ENCODE data around the gene NOTCH4. TPM values are rescaled to one million over a fixed set of nuclear protein-coding genes. Genes with fewer than 3 reads are reported as not detected.

The NOTCH4 gene
- total RNA-seq, 1 donor from 2014 or later, result 4.7 TPM

DNA sequence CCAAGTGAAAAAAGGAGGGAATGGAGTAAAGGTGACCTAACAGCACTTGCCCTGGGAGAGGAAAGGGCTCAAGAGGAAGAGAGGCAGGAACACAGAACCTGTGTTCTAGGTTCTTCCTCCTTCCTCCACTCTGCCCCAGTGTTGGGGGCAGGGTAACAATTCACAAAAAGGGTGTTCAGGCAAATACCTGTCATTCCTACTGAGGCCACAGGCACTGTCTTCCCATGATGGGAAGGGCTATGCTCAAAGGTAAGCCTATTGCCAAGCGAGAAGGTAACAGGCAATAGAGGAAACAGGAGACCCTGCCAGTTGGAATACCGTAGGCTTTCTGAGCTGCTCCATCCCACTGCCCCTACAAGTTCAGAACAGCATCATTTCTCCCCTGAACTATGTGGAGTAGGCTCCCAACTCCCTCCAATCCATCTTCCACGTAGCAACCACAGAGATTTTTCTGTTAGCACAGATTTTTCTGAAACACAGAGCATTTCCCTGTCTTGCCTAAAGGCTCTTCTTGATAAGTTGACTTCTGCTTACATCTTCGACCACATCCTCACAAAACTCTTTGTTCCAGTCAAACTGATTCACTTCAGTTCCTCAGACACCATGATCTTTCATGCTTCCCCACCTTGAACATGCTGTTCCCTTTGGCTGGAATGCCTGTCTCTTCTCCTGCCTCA lies 50.7 kb downstream of the NOTCH4 start:
- H3K4me1 Mint-ChIP-seq (ENCODE audit: low read depth), result peaks cover 47% of the 10 kb centered on the region
- H3K9me3 Mint-ChIP-seq (ENCODE audit: low read depth), result no peaks in the 10 kb centered on the region
- DNase-seq (ENCODE audit: low spot score, unreplicated experiment), result no peak
- peak overlapping the region; percentile 73 for H3K27ac Mint-ChIP-seq
- H3K27me3 Mint-ChIP-seq, result no peaks in the 10 kb centered on the region
- TF ChIP-seq, protein P1, sequence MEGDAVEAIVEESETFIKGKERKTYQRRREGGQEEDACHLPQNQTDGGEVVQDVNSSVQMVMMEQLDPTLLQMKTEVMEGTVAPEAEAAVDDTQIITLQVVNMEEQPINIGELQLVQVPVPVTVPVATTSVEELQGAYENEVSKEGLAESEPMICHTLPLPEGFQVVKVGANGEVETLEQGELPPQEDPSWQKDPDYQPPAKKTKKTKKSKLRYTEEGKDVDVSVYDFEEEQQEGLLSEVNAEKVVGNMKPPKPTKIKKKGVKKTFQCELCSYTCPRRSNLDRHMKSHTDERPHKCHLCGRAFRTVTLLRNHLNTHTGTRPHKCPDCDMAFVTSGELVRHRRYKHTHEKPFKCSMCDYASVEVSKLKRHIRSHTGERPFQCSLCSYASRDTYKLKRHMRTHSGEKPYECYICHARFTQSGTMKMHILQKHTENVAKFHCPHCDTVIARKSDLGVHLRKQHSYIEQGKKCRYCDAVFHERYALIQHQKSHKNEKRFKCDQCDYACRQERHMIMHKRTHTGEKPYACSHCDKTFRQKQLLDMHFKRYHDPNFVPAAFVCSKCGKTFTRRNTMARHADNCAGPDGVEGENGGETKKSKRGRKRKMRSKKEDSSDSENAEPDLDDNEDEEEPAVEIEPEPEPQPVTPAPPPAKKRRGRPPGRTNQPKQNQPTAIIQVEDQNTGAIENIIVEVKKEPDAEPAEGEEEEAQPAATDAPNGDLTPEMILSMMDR (IDR thresholded peaks at IDR 0.05; ENCODE audit: unreplicated experiment), result no peak
- H3K36me3 Mint-ChIP-seq (ENCODE audit: insufficient read depth), result peaks cover 26% of the 10 kb centered on the region
- no peak overlapping the region for H3K4me3 Mint-ChIP-seq (ENCODE audit: low read depth)

DNA sequence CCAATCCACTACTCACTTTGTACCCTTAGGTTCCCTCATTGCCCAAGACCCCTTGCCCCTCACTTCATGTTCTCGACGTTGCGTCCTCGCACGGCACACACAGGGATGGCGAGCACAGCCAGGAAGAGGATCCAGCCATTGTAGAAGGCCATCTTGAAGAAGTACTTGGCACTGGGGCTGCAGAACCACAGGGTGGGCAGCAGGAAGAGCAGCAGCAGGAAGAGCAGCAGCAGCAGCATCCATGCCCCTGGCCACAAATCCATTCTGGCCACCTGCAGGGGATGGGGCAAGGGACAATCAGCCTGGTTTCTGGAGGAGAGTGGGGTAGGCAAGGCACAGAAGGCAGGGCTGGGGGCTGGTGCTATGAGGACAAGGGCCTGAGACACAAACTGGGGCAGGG lies 52.6 kb downstream of the NOTCH4 start:
- no peaks in the 10 kb centered on the region for H3K9me3 Mint-ChIP-seq (ENCODE audit: low read depth)
- DNase-seq (ENCODE audit: low spot score, unreplicated experiment), result no peak
- peak overlapping the region; percentile 10 for H3K27ac Mint-ChIP-seq
- H3K36me3 Mint-ChIP-seq (ENCODE audit: insufficient read depth), result peaks cover 32% of the 10 kb centered on the region
- peaks cover 51% of the 10 kb centered on the region for H3K4me1 Mint-ChIP-seq (ENCODE audit: low read depth)
- TF ChIP-seq, protein P1 (IDR thresholded peaks at IDR 0.05; ENCODE audit: unreplicated experiment), result no peak
- no peak overlapping the region for H3K4me3 Mint-ChIP-seq (ENCODE audit: low read depth)
- no peaks in the 10 kb centered on the region for H3K27me3 Mint-ChIP-seq

DNA sequence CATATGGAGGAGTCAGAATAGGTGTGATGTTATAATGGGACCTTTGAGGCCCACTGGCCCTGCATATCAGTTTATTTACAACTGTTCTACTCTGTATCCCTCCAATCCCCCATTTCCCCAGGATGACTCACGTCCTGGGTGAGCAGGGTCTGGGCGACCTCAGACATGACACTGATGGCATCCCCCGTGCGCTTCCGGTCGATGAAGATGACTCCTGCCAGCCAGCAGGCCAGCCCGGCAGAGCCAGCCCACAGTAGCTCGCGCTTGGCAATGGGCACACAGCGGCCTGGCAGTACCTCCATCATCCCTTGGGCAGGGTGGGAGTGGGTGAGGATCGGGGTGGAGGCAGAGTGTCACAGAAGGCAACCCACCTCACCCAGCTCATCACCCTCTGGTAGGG lies 53.6 kb downstream of the NOTCH4 start:
- H3K27me3 Mint-ChIP-seq, result no peaks in the 10 kb centered on the region
- DNase-seq (ENCODE audit: low spot score, unreplicated experiment), result no peak
- peak overlapping the region; percentile 88 for H3K27ac Mint-ChIP-seq
- H3K4me3 Mint-ChIP-seq (ENCODE audit: low read depth), result no peak overlapping the region
- peaks cover 53% of the 10 kb centered on the region for H3K4me1 Mint-ChIP-seq (ENCODE audit: low read depth)
- H3K36me3 Mint-ChIP-seq (ENCODE audit: insufficient read depth), result peaks cover 36% of the 10 kb centered on the region
- TF ChIP-seq, protein P1 (IDR thresholded peaks at IDR 0.05; ENCODE audit: unreplicated experiment), result no peak
- H3K9me3 Mint-ChIP-seq (ENCODE audit: low read depth), result no peaks in the 10 kb centered on the region

DNA sequence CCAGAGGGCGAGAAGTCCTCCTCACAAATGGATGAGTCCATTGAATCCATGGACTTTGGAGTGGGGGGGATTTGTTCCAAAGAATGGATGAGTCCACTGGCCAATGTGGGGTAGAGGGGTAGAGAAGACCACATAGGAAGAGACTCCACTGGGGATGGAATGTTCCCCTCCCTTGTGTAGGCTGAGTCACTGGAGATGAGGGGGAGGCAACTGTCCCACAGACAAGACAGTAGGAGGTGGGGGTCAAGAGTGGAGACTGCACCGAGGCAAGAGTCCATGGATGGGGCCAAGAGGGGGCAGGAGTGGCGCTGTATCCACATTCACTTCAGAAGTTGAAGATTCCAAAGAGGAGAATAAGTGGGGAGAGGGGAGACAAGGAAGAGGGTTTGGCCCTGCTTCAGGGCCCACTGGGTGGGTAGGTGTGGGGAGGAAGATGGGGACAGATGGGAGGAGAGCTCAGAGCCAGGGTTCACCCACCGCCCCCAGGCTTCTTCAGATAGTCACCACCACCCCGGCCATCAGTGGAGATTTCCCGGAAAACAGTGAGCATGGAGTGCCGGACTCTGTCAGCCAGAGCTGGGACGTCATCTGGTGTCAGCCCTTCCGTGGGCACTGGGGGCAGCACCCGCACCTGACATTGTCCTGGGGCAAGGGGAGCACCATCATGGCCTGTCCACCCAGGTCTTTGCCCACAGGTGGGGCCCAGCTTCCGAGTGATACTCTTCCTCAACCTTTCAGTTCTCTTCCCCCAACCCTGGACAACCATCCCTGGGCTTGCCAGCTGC lies 54.9 kb downstream of the NOTCH4 start:
- Mint-ChIP-seq H3K9me3 (ENCODE audit: low read depth) (no peaks in the 10 kb centered on the region), H3K36me3 (ENCODE audit: insufficient read depth) (peaks cover 39% of the 10 kb centered on the region), H3K4me3 (ENCODE audit: low read depth) (no peak overlapping the region), H3K27me3 (no peaks in the 10 kb centered on the region), H3K4me1 (ENCODE audit: low read depth) (peaks cover 45% of the 10 kb centered on the region), H3K27ac (peak overlapping the region; percentile 96)
- TF ChIP-seq, protein P1 (IDR thresholded peaks at IDR 0.05; ENCODE audit: unreplicated experiment), result peak; percentile 7
- DNase-seq (ENCODE audit: low spot score, unreplicated experiment), result no peak

DNA sequence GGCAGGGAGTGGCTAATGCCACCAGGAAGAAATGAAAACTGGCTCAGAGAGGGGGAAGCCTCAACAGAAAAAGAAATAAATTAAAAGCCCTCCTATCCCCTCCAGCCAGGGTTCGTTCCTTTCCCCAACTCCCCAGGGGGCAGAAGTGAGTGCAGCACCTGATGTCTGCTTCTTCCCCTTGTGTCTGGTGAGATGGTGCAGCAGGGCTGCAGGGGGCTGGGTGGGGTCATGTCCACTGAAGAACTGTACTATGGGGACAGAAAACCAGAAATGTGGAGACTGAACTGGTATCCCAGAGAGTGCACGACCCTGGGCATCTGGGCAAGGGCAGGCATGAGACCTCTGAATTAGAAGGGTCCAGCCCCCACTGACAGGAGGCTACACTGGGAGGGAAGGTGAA lies 55.5 kb downstream of the NOTCH4 start:
- Mint-ChIP-seq H3K36me3 (ENCODE audit: insufficient read depth) (peaks cover 39% of the 10 kb centered on the region), H3K27ac (peak overlapping the region; percentile 96), H3K27me3 (no peaks in the 10 kb centered on the region), H3K4me1 (ENCODE audit: low read depth) (peaks cover 41% of the 10 kb centered on the region), H3K9me3 (ENCODE audit: low read depth) (no peaks in the 10 kb centered on the region), H3K4me3 (ENCODE audit: low read depth) (peak overlapping the region; percentile 41)
- DNase-seq (ENCODE audit: low spot score, unreplicated experiment), result no peak
- TF ChIP-seq, protein P1 (IDR thresholded peaks at IDR 0.05; ENCODE audit: unreplicated experiment), result no peak

Data from progenitor cell of endocrine pancreas (in vitro differentiated cells).